22Rv1 (cell line): Measurements from ENCODE around the gene CRYBG2.

Experiments
- CTCF ChIP-seq: fragments of 450-650 bp; IDR thresholded peaks from 2 replicates; pipeline ENCODE4 v1.5.1; 2017; ENCODE audit warnings: mild to moderate bottlenecking
- ZFX ChIP-seq: fragments of 450-650 bp; IDR thresholded peaks from 2 replicates; pipeline ENCODE4 v1.6.1; 2017; ENCODE audit warnings: antibody characterized with exemption, borderline replicate concordance

GRCh38 chr1:26293911-26294463 lies 59.9 kb downstream of the CRYBG2 start:
- no peak for TF ChIP-seq CTCF
- TF ChIP-seq ZFX, result no peak
